Measurements from ENCODE around the gene AMPD1.

The AMPD1 gene

DNA sequence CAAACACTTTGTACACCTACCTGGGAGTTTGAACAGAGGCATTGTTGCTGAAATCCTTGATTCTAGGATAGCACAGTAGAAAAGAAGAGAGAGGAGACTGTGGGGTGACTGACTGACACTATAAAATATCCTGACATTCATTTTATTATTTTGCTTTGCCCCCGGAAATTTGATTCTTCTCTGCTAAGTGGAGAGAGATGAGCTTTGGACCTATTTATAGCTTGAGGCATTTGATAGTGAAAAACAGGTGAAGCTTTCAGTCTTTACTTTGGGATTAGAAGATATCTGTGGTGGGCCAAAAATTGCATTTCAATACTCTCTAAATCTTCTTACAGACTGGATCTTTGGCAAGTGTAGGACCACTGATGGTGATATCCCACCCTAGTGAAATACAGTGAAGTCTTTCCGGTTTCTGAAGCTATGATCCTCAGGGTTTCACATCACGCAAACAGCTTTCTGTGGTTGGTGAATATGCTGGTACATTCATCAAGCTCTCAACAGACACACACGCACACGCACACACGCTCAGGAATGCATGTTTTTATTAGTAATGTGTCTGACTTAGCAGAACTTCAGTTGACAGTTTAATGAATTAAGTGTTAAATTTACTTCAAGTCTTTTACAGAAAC lies at the start of gene AMPD1:
Gene AMPD1 (minus strand): TSS at position 117 of the 629 bp plus-strand sequence. CDS start 75 bp downstream, at position 42.
- no peak for DNase-seq

DNA sequence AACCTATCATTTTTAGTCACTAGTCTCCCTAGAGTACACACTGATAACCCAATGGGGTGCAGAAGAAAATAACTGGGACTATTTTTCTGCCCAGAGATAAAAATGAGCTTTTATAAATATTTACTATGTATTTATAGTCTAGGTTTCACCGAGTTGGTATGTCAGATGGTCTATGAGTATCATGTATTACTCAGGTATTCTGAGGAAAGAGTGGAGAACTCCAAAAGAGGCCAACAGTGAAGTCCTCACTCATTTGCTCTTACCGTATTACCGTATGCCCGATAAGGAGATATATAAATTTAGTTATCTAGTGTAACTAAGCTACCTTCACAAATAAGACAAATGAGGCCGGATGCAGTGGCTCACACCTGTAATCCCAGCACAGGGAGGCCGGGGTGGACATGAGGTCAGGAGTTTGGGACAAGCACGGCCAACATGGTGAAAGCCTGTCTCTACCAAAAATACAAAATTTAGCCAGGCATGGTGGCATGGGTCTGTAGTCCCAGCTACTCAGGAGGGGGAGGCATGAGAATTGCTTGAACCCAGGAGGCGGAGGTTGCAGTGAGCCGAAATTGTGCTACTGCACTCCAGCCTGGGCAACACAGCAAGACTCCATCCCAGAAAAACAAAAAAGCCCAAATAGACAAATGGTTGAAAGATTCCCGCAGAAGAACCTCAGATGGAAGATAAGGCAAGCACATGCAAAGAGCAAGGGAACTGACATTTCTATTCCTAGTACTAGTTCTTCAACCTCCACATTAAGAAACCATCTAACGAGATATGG lies 46.8 kb upstream of the AMPD1 start:
- DNase-seq = no peak

DNA sequence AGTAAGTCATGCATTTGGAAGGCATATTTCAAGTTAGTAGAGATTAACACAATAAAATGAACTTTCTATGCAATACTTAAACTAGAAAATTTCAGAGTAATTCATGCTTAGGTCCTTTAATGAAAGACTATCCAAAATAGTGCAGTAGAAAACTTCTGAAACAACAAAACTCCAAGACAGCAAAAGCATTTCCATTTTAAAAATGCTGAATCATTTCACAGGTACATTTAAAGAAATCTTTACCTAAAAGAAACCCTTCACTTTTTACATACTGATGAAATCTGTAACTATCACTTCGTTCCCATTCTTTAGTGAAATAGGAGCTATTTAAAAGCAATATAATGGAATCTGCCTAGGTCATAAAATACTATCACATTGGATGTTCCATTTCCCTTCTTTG lies 45.0 kb upstream of the AMPD1 start:
- DNase-seq = no peak

DNA sequence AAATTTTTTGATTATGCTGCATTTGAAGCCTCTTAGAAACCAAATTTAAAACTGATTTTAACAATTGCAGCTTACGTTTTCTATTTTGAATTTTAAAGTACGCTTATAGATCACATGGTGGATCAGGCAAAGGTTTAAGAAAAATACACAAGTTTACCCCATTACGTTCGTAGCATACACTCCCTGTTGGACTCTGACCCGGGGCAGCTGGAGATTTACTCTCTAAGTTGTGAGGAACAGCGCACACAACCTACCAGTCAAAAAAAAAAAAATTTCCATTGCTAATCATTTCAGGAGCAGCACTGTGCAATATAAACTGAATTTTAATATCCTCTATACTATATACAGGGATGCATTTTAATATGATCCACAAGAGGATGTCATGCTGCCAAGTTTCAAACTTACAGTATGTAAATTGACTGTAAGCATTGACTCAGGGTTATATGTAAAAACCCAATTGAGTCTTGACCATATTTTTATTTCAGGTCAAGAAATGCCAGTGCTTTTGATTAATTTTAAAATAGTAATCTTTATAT lies 42.0 kb upstream of the AMPD1 start:
- DNase-seq = no peak

DNA sequence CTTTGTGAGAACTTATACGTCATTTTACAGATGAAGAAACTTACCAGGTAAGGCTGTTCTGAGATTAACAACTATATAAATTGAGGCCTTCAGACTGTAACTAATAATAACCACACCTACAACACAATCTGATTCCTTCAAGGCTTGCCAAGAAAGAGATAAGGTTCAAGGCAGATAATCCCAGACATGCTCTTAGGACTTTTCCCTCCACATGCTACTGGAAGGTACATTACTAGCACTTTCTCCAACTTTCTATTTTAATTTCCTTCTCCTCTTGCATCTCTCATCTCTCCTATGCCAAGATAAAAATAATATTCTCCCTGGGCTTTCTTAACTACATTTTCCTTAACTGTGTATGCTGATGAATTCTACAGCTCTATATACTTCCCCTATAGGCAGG lies 40.1 kb upstream of the AMPD1 start:
- no peak for DNase-seq

DNA sequence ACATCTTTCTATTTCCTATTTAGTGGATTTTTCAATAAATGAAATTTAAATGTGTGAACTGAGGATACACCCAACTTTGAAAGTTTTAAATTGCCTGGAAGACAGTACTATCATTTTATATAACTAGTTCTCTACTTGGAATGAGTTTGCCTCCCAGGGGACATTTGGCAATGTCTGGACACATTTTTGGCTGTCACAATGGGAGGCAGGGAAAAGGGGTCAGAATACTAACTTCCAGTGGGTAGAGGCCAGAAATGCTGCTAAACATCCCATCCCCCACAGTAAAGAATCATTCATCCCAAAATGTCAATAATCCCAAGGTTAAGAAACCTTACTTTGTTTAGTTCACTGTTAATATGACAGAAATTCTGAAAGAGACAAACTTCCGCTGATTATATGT lies 34.4 kb upstream of the AMPD1 start:
- DNase-seq = no peak

DNA sequence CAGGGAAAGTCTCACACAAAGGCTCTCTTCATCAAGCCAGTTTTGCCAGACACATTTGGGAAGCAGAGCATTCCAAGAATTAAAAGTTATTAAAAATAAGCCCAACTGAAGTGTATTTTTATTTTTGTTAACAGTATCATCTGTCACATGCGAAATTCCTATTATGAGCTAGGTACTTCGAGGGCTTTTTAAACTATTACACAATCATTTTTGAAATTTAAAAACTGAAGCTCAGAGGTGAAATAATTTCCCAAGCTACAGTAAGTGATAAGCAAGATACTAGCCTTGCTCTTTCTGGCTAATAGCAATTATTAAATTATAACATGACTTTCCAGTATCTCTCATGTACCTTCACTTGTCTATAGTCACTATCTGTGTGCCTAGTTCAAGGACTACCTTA lies 33.2 kb upstream of the AMPD1 start:
- DNase-seq = no peak

GRCh38 chr1:114725230-114725629 lies 29.9 kb upstream of the AMPD1 start:
- DNase-seq = no peak

DNA sequence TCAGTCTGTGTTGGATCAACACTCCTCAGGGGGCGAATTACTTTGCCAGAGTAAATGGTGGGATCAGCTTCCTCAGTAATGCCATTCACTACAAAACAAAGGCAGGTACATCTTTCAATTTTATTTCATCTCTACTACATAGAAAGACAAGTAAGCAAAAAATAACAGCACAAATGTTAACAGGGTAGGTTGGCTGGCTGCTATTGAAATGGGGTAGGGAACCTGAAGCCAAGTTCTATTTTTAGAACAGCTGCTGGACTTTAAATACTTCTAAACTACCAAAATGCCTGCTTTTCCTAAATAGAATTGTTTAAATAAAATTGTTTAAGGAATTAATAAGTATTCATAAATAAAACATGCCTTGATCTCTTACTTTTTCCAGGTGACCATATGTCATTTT lies 28.6 kb upstream of the AMPD1 start:
- no peak for DNase-seq

DNA sequence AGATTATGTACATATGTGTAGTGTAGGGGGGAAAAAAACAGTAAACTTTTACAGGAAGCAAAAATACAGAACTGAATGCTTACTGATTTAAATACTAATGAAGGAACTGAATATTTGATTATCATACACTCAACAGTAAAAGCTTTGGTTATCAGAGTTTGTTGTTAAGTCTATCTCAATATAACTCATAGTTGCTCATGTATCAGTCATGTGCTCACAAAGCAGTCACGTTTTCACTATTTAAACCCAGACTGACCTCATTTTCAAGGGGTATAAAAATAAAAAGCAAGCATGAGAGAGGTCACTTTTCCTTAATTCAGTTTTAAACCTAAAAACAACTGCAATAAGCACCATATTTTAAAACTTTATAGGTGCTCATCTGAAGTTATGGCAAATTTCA lies 28.1 kb upstream of the AMPD1 start:
- no peak for DNase-seq

DNA sequence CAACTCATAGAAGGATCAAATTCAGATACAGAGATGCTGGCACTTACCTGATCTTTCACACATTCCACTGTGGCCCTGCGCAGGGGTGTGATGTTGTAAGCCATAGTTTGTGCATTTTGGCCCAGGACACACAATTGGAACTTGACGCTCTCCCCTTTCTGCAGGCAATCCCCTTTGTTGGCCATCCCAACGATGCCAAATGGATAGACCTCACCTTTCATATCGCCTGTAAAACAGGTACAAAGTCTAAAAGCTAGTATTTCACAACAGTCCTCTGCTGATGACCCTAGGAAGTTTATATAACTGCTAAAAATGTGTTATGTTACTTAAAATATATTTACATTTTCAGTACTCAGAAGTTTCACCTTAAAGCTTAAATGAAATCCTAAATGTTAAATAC lies 25.1 kb upstream of the AMPD1 start:
- DNase-seq = no peak

- DNase-seq = no peak
Measured at GRCh38 chr1:114719424-114719787, 24.1 kb upstream of the AMPD1 start.

DNA sequence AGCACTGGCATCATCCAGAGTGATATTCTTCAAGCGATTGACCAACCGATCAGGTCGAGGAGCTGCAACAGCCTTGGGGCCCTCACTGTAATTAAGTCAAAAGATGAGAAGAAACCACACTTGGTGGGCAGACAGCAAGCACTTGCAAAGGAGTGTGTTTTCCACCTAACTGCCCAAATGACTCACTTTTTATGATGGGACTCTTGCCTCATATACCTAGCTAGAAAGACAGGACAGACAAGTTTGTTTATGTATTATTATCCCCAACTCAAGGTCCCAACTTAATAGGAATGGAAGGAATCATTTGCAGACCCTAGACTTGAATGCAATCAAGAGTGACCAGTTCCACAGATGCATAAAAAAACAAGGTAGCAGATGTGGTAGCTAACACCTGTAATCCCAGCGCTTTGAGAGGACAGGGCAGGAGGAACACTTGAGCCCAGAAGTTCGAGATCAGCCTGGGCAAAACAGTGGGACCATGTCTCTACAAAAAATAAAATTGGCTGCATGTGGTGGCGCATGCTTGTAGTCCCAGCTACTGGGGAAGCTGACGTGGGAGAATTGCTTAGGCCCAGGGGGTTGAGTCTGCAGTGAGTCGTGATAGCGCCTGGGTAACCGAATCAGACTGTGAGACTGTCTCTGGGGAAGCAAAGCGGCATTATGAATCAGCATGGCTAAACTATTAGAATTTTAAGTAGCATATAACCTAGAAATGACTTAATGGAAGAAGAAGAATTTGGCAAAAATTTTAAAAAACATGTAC lies 23.5 kb upstream of the AMPD1 start:
- DNase-seq = peak in 1 of 2 donors; percentile 28

DNA sequence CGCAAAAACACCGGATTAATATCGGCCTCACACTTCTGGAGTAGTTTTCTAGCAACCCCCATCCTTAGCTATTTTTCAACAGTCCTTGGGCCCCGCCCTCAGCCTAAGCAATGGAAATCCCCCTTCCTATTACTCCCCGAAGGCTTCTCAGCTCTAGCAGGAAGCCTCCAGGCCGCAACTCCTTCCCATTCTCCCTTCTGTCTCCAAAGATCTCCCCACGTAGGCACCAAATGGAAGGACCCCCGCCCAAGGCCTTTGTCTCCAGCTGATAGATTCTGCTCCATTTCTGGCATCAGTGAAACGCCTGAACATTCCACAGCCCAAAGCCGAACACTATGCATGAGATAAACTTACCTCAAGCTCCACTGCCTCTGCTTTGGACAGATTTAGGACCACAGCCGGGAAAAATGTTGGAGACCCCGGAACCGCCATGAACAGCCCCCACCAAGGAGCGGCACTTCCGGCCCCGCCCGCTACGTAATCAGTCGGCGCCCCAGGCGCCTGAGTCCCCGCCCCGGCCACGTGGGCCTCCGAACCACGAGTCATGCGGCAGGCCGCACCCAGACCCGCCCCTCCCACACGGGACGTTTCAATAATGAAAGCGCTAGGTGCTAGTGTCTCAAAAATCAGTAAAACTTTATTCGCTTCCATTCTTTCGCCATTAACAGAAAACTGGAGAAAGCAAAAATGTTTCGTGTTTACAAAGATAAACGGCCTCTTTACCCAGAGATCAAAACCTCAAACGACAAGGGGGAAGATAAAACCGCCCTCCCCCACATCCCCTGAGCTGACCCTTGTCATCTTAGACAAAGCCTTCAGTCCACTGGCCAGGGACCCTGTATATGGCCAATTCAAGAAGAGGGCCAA lies 21.2 kb upstream of the AMPD1 start, which contains the start of gene NRAS:
Gene NRAS (minus strand): TSS at position 468 of the 867 bp plus-strand sequence. CDS start 611 bp downstream, outside the sequence.
- DNase-seq = peak; percentile 96 to 97

DNA sequence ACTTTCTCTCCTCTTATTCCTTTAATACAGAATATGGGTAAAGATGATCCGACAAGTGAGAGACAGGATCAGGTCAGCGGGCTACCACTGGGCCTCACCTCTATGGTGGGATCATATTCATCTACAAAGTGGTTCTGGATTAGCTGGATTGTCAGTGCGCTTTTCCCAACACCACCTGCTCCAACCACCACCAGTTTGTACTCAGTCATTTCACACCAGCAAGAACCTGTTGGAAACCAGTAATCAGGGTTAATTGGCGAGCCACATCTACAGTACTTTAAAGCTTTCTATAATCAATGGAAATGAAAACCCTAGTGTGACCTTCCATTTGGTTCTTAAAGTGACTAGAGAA lies 20.6 kb upstream of the AMPD1 start:
- DNase-seq = no peak

GRCh38 chr1:114712977-114713376 lies 17.6 kb upstream of the AMPD1 start:
- DNase-seq = no peak

- no peak for DNase-seq
Measured at GRCh38 chr1:114710360-114710759, 15.0 kb upstream of the AMPD1 start.

DNA sequence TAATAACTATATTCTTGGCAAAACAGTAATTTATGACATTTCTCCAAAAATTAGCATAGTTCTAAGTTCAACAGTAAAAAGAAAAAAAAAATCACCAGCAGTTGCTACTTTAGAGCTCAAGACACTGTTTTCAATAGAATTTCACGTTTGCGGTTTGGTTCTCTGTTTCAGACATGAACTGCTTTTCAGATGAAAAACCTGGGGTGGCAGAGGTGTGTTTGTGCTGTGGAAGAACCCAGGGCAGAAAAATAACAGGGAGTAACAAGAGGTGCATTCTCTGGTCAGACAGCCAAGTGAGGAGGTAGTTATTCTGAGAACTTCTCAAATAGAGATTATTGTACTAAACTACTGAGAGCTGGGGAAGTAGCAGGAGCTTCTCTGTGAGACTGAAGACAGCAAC lies 12.3 kb upstream of the AMPD1 start:
- DNase-seq = no peak

- no peak for DNase-seq
Measured at GRCh38 chr1:114703242-114703641, 7.9 kb upstream of the AMPD1 start.

DNA sequence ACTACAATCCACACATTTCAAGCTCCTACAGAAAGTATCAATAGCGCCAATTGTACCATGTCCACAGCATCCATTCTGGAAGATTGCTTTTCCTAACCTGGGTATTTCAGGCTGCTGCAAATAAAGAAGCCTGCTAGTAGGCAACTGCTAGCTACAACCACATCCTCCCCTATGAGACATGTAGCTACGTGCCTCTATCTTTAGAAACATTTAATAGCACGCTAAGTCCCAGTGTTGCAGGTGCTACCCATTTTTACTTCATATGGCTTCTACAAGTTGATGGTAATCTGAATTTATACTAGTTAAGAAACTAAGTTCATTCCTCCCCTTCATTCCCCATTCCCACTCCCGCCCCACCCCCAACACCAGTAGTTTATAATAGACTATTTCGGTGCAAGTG lies 7.4 kb upstream of the AMPD1 start:
- DNase-seq = no peak

GRCh38 chr1:114701931-114702330 lies 6.6 kb upstream of the AMPD1 start:
- DNase-seq = no peak

DNA sequence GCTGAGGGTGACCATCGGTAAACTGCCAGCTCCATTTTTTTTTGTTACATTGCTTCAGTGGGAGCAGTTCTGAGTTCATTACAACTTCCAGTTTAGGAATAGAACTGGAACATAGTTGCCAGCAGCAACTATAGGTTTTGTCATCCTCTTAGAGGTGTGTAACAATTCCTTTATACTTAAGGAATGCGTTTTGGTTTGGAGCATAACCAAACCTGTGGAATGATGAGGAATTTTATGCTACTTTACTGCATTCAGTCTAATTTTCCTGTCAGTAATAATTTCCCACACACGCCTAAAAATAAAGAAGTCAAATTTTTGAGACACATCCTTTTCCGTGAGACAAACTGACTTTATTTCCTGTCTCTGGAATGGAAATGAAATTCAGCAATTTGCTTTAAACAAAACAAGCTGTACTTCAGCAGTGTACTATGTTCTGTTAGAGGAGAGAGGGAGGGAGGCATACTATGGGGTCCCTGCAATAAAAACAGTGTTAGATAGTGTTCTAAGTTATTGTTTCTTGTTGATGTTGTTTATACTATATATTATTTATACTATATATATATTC lies 4.8 kb upstream of the AMPD1 start:
- DNase-seq = no peak
